ENCODE data around the gene EFNA1. TPM values are rescaled to one million over a fixed set of nuclear protein-coding genes. Genes with fewer than 3 reads are reported as not detected.

The EFNA1 gene
- total and polyA plus RNA-seq, 2 experiments from 2014 or later = 78.7 to 172 TPM

- Histone ChIP-seq H3K9me2 (replicated peaks; ENCODE audit: insufficient read depth) (no peaks in the 10 kb centered on the region), H3K27ac (no peak overlapping the region), H3K36me3 (replicated peaks; ENCODE audit: insufficient read depth, low read depth) (no peaks in the 10 kb centered on the region), H3K4me2 (no peak overlapping the region), H3K4me1 (ENCODE audit: insufficient read depth) (peaks cover 21% of the 10 kb centered on the region), H3K27me3 (peaks cover 20% of the 10 kb centered on the region), H3K4me3 (no peak overlapping the region), H4K20me1 (ENCODE audit: insufficient read depth, poor library complexity, severe bottlenecking) (peaks cover 2% of the 10 kb centered on the region), H2AFZ (no peak overlapping the region), H3K79me2 (no peaks in the 10 kb centered on the region), H3K9me3 (ENCODE audit: low read depth) (no peaks in the 10 kb centered on the region)
- no peak for TF ChIP-seq EZH2phosphoT487 (IDR thresholded peaks at IDR 0.05; ENCODE audit: low read depth, severe bottlenecking, unreplicated experiment)
- no peak for TF ChIP-seq EZH2 (IDR thresholded peaks at IDR 0.05; ENCODE audit: borderline replicate concordance)
- TF ChIP-seq CTCF (IDR thresholded peaks at IDR 0.05; ENCODE audit: poor library complexity) = no peak
- no peak for DNase-seq (ENCODE audit: low spot score)
- 74% methylated on average over 8 of the region's 8 CpGs for WGBS (ENCODE audit: low lambda C conversion rate, missing lambda C conversion rate)
Measured at GRCh38 chr1:155086856-155087535, 40.7 kb upstream of the EFNA1 start.

- WGBS (ENCODE audit: low lambda C conversion rate, missing lambda C conversion rate) = 31% methylated on average over 29 of the region's 29 CpGs
Measured at GRCh38 chr1:155091071-155092051, 36.3 kb upstream of the EFNA1 start.

DNA sequence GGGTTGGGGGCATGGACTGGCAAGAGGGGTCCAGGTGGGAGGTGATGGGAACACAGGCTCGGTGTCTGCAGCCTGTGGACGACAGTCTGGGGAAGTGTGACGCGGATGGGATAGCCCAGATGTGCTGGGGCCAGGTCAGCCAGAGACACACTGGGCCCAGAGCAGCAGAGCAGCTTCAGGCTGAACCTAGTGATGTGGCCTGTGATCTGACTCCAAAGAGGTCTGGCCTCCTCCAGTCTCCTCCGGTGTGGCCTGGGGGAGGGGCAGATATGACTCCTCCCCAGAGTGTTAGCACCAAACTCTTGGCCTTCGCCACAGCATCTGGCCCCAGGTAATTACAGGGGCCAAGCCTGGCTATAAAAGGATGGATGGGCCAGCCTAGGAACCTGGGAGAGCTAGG lies 35.5 kb upstream of the EFNA1 start:
- Histone ChIP-seq H3K4me2 (no peak overlapping the region), H3K9me3 (ENCODE audit: low read depth) (no peaks in the 10 kb centered on the region), H4K20me1 (ENCODE audit: insufficient read depth, poor library complexity, severe bottlenecking) (no peaks in the 10 kb centered on the region), H3K36me3 (replicated peaks; ENCODE audit: insufficient read depth, low read depth) (no peaks in the 10 kb centered on the region), H2AFZ (no peak overlapping the region), H3K9me2 (replicated peaks; ENCODE audit: insufficient read depth) (no peaks in the 10 kb centered on the region), H3K27me3 (no peaks in the 10 kb centered on the region), H3K79me2 (no peaks in the 10 kb centered on the region), H3K4me3 (no peak overlapping the region), H3K27ac (no peak overlapping the region), H3K4me1 (ENCODE audit: insufficient read depth) (peaks cover 3% of the 10 kb centered on the region)
- WGBS (ENCODE audit: low lambda C conversion rate, missing lambda C conversion rate) = 77% methylated on average over 5 of the region's 6 CpGs
- no peak for DNase-seq (ENCODE audit: low spot score)
- TF ChIP-seq CTCF (IDR thresholded peaks at IDR 0.05; ENCODE audit: poor library complexity) (no peak), EZH2phosphoT487 (IDR thresholded peaks at IDR 0.05; ENCODE audit: low read depth, severe bottlenecking, unreplicated experiment) (no peak), EZH2 (IDR thresholded peaks at IDR 0.05; ENCODE audit: borderline replicate concordance) (no peak)

More at GRCh38 chr1:155091071-155092051, 36.3 kb upstream of the EFNA1 start:
- DNase-seq (ENCODE audit: low spot score) = peak; percentile 88
- Histone ChIP-seq H3K9me2 (replicated peaks; ENCODE audit: insufficient read depth) (no peaks in the 10 kb centered on the region), H3K4me1 (ENCODE audit: insufficient read depth) (peaks cover 4% of the 10 kb centered on the region), H3K4me2 (peak overlapping the region; percentile 53), H3K9me3 (ENCODE audit: low read depth) (no peaks in the 10 kb centered on the region), H2AFZ (no peak overlapping the region), H3K27me3 (no peaks in the 10 kb centered on the region), H3K79me2 (no peaks in the 10 kb centered on the region), H3K4me3 (no peak overlapping the region), H3K36me3 (replicated peaks; ENCODE audit: insufficient read depth, low read depth) (no peaks in the 10 kb centered on the region), H4K20me1 (ENCODE audit: insufficient read depth, poor library complexity, severe bottlenecking) (no peaks in the 10 kb centered on the region), H3K27ac (no peak overlapping the region)
- TF ChIP-seq CTCF (IDR thresholded peaks at IDR 0.05; ENCODE audit: poor library complexity) = peak; percentile 92
- no peak for TF ChIP-seq EZH2 (IDR thresholded peaks at IDR 0.05; ENCODE audit: borderline replicate concordance)
